K562 (cell line): ENCODE results near the gene PPP4R1. TPM values are rescaled to one million over a fixed set of nuclear protein-coding genes. Genes with fewer than 3 reads are reported as not detected.
A peak's percentile ranks its signal among the peaks of the same experiment; 100 is the strongest.

Experiments used
- ATAC-seq: fragments of 200-7000 bp; cut with Tn5 transposase; 3 replicates; pipeline ENCODE4 v1.9.1; 2020; ENCODE audit warnings: moderate library complexity
- BruUV-seq: library from RNA; stranded (reverse); fragments of 400-500 nt; replicated peaks from 2 replicates; lab custom pipeline; 2021; lab: Mats Ljungman, UMichigan
- CTCF ChIA-PET: fragments of 300-600 bp; formaldehyde crosslinking; extraction: SDS; loops from one replicate; lab custom pipeline; 2021; ENCODE audit warnings: low intra/inter-chr PET ratio; lab: Yijun Ruan, JAX
- POLR2A ChIA-PET: fragments of 300-600, 350-650 bp; sonication (Branson Sonifier 250); formaldehyde crosslinking; extraction: SDS; loops from one replicate; lab custom pipeline; 2021; ENCODE audit warnings: antibody characterized with exemption, inconsistent platforms; lab: Yijun Ruan, JAX
- DNase-seq, 4 experiments: peaks; one replicate each; pipeline versions ENCODE4 v3.0.0 to v3.0.0-alpha.2; 2011 to 2018; ENCODE audit warnings: low spot score in 3 of 4, mixed read lengths in 3 of 4; ENCODE audit errors: extremely low read depth in 1 of 4
- FAIRE-seq: peaks from 2 replicates; lab custom pipeline; 2011; peaks lifted over from hg19 to GRCh38; lab: Jason Lieb, UNC
- H2AFZ ChIP-seq: 2 replicates; pipeline ENCODE4 v1.6.0; 2011; ENCODE audit warnings: low read depth, low read length, control low read depth, inconsistent platforms
- H3K27ac ChIP-seq: fragments of 200-600 bp; 3 replicates; pipeline ENCODE4 v1.8.0; 2011; ENCODE audit warnings: low read depth, mild to moderate bottlenecking, control low read depth, inconsistent platforms, low read length, moderate library complexity, mixed read lengths; ENCODE audit errors: extremely low read depth
- H3K27me3 ChIP-seq, 2 experiments: fragments of 300-600 bp in 1 of 2; 2 replicates in 1 of 2; 3 replicates in 1 of 2; pipeline versions ENCODE4 v1.6.0 to v1.8.0; 2011; ENCODE audit warnings: inconsistent platforms in 2 of 2, low read length in 2 of 2, mild to moderate bottlenecking in 1 of 2, mixed read lengths in 1 of 2, moderate library complexity in 1 of 2; ENCODE audit not compliant: control insufficient read depth in 2 of 2, insufficient read depth in 2 of 2
- H3K36me3 ChIP-seq: fragments of 300-600 bp; 3 replicates; pipeline ENCODE4 v1.8.0; 2011; ENCODE audit warnings: mild to moderate bottlenecking, low read length, inconsistent platforms; ENCODE audit not compliant: control insufficient read depth, insufficient read depth
- H3K4me1 ChIP-seq, 2 experiments: fragments of 200-600 bp in 1 of 2; replicated peaks in 1 of 2; 2 replicates in 1 of 2; 3 replicates in 1 of 2; pipeline versions ENCODE4 v1.5.1 to v1.8.0; 2011; ENCODE audit warnings: inconsistent platforms in 2 of 2, low read length in 2 of 2, mild to moderate bottlenecking in 1 of 2, mixed read lengths in 1 of 2, moderate library complexity in 1 of 2; ENCODE audit not compliant: control insufficient read depth in 2 of 2, insufficient read depth in 2 of 2
- H3K4me2 ChIP-seq: 2 replicates; pipeline ENCODE4 v1.6.1; 2011; ENCODE audit warnings: low read length, control low read depth, inconsistent platforms, mixed read lengths; ENCODE audit not compliant: insufficient read depth
- H3K4me3 ChIP-seq: fragments of 200-600 bp; sonication (generic), shearing (Covaris generic); 2 replicates; pipeline ENCODE4 v1.5.1; 2016; ENCODE audit warnings: control low read depth, inconsistent platforms
- H3K79me2 ChIP-seq: fragments of 200-600 bp; 3 replicates; pipeline ENCODE4 v1.8.0; 2011; ENCODE audit warnings: low read length, inconsistent platforms; ENCODE audit not compliant: control insufficient read depth, insufficient read depth
- H3K9ac ChIP-seq, 2 experiments: 2 replicates each; pipeline versions ENCODE4 v1.6.0 to v1.6.1; 2011; ENCODE audit warnings: low read depth in 2 of 2, low read length in 2 of 2, control low read depth in 1 of 2, inconsistent platforms in 1 of 2, mild to moderate bottlenecking in 1 of 2, mixed read lengths in 1 of 2; ENCODE audit not compliant: insufficient read depth in 1 of 2
- H3K9me1 ChIP-seq: one replicate; pipeline ENCODE4 v1.6.0; 2011; ENCODE audit warnings: inconsistent platforms, mild to moderate bottlenecking, low read length, moderate library complexity; ENCODE audit not compliant: control insufficient read depth, insufficient read depth
- H3K9me3 ChIP-seq: replicated peaks from 2 replicates; pipeline ENCODE4 v1.5.1; 2011; ENCODE audit warnings: low read depth, low read length, inconsistent platforms; ENCODE audit not compliant: control insufficient read depth, insufficient read depth
- H4K20me1 ChIP-seq: replicated peaks from 2 replicates; pipeline ENCODE4 v1.6.1; 2011; ENCODE audit warnings: low read length, inconsistent platforms, mixed read lengths; ENCODE audit not compliant: control insufficient read depth, insufficient read depth
- ARID1B ChIP-seq: fragments of 450-650 bp; IDR thresholded peaks from 2 replicates; pipeline ENCODE4 v1.6.1; 2016; ENCODE audit warnings: antibody characterized with exemption, mild to moderate bottlenecking, inconsistent platforms
- HDAC6 ChIP-seq: IDR thresholded peaks from 2 replicates; pipeline ENCODE4 v1.6.1; 2012; ENCODE audit warnings: low read depth, mild to moderate bottlenecking, control low read depth, inconsistent platforms, low read length, moderate library complexity
- NFATC3 ChIP-seq: fragments of 450-650 bp; IDR thresholded peaks from 2 replicates; pipeline ENCODE4 v1.6.1; 2017; ENCODE audit warnings: mild to moderate bottlenecking
- NONO ChIP-seq, 2 experiments: fragments of 200-400 bp in 1 of 2; fragments of 450-650 bp in 1 of 2; formaldehyde crosslinking in 1 of 2; IDR thresholded peaks; 2 replicates each; pipeline ENCODE4 v1.6.1; 2017; ENCODE audit warnings: low read depth in 2 of 2, mild to moderate bottlenecking in 2 of 2, moderate library complexity in 2 of 2, low read length in 1 of 2
- PCBP1 ChIP-seq: fragments of 200-400 bp; formaldehyde crosslinking; IDR thresholded peaks from 2 replicates; pipeline ENCODE4 v1.6.1; 2018; ENCODE audit warnings: mild to moderate bottlenecking, low read depth, low read length; ENCODE audit not compliant: poor library complexity, severe bottlenecking
- SMAD1 ChIP-seq: fragments of 150-350 bp; IDR thresholded peaks from 2 replicates; pipeline ENCODE4 v1.6.1; 2014; ENCODE audit warnings: low read length, low read depth; ENCODE audit not compliant: partially characterized antibody
- SMAD2 ChIP-seq: fragments of 150-350 bp; IDR thresholded peaks from 2 replicates; pipeline ENCODE4 v1.6.1; 2014; ENCODE audit warnings: low read depth, mild to moderate bottlenecking, low read length
- TAL1 ChIP-seq: fragments of 450-650 bp; IDR thresholded peaks from 2 replicates; pipeline ENCODE4 v1.6.1; 2016; ENCODE audit warnings: mild to moderate bottlenecking
- THRAP3 ChIP-seq: fragments of 450-650 bp; IDR thresholded peaks from 2 replicates; pipeline ENCODE4 v1.6.1; 2016; ENCODE audit warnings: mild to moderate bottlenecking, inconsistent platforms, borderline replicate concordance
- ZNF431 ChIP-seq: sonication (generic); formaldehyde crosslinking; IDR thresholded peaks from 2 replicates; pipeline ENCODE4 v1.8.0; 2022; ENCODE audit warnings: mild to moderate bottlenecking, missing genetic modification reagents
- ZNF445 ChIP-seq: fragments of 250-450 bp; sonication (Bioruptor Pico); IDR thresholded peaks from 2 replicates; pipeline ENCODE4 v1.4.0; 2020; ENCODE audit warnings: low read depth, mild to moderate bottlenecking, moderate library complexity
- ZNF561 ChIP-seq: fragments of 450-650 bp; formaldehyde crosslinking; conservative IDR thresholded peaks from 2 replicates; pipeline ENCODE4 v1.4.0; 2020; ENCODE audit warnings: mild to moderate bottlenecking, moderate library complexity
- WGBS: fragments of 100-300 bp; shearing (Covaris generic); methylation state at CpG from one replicate; pipeline ENCODE4 v1.1.6; 2016; ENCODE audit warnings: low coverage, mixed read lengths; ENCODE audit not compliant: insufficient coverage; ENCODE audit errors: missing lambda C conversion rate; 5-methylcytosine and 5-hydroxymethylcytosine counted together
- in situ Hi-C: fragments of 300-500 bp; cut with MboI; formaldehyde crosslinking; loops from 4 replicates; pipeline ENCODE4 v1.15.0; 2018; ENCODE audit warnings: inconsistent platforms, mixed read lengths
- intact Hi-C: fragments of 100-400 bp; cut with micrococcal nuclease; formaldehyde crosslinking; loops from 2 replicates; pipeline ENCODE4 v1.14.2; 2022
- polyA plus RNA-seq, 8 experiments: library from polyadenylated mRNA; depleted of rRNA in 4 of 8; stranded (reverse) in 5 of 8; unstranded in 3 of 8; fragments of >200 nt; fragmentation: Nextera tagmentation in 2 of 8; fragmentation: Illumina TruSeq in 1 of 8; extraction: Ambion mirVana in 2 of 8; extraction: Trizol in 1 of 8; gene quantifications; 2 replicates each; pipeline versions ENCODE4 v1.2.1 to v1.2.3, GENCODE V29; 2011 to 2014; ENCODE audit warnings: inconsistent platforms in 1 of 8, missing spikeins in 1 of 8
- total RNA-seq, 7 experiments: library from RNA; depleted of rRNA in 6 of 7; stranded (reverse); fragments of >200 nt in 6 of 7; fragmentation: Illumina TruSeq in 2 of 7; extraction: Trizol in 2 of 7; gene quantifications; 2 replicates each; pipeline versions ENCODE4 v1.2.1 to v1.2.3, GENCODE V29; 2011 to 2021; ENCODE audit warnings: low replicate concordance in 1 of 7
- TF ChIP-seq, protein P1 (sequence below): IDR thresholded peaks from 2 replicates; pipeline ENCODE4 v1.6.1; 2014; ENCODE audit warnings: antibody characterized with exemption
- TF ChIP-seq, protein P2 (sequence below): sonication (generic); formaldehyde crosslinking; IDR thresholded peaks from 2 replicates; pipeline ENCODE4 v1.8.1; 2023; ENCODE audit warnings: mild to moderate bottlenecking, missing genetic modification reagents

PPP4R1 gene
- total and polyA plus RNA-seq, 9 of the 15 experiments (the other 6 are each of a cell fraction or from before 2014, with no cell fraction given): 23.5 to 136 (median 84.5) TPM

DNA sequence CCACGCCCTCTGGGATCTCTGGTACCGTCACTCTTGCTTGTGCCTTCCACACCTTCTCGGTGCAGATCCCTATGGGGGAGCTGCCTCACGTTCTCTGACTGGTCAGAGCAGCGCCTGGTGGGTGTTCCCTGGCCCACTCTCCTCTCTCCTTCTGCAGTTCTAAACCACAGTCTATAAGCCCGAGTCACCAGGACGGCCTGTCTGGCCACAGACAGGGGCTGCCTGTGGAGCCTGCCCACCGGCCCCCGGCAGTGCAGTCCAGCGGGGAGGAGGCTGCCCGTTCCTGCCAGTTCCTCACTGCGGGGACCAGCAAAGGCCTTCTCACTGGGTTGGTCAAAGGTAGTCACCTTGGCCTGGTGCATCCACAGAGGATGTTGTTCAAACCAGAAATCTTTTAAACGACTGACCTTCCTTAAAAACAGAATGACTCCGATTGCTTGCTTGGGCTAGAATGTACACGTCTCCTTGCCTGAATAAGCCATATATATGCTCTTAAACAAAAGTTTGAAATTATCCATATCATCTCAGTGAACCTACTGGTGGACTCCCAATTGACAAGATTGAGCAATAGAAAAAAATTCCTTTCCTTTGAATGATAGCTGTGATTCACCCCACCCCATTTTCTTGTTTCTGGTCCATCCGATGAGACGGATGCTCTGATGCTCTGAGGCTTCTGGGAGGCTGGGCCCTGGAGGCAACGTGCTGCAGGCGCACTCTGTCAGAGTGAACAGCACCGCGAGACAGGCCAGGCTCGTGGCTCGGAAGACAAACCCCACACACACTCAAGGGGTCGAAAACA, 77.8 kb downstream of the PPP4R1 start:
- FAIRE-seq (no peak), DNase-seq (no peak), ATAC-seq (no peak)
- H3K27ac ChIP-seq: no peak overlapping the region
- no peak overlapping the region for H2AFZ ChIP-seq
- no peak for TF ChIP-seq NFATC3
- no peak for TF ChIP-seq ZNF431 (CRISPR knock-in tag)
- no peak for TF ChIP-seq PCBP1
- TF ChIP-seq SMAD2: no peak
- TF ChIP-seq TAL1: no peak
- TF ChIP-seq HDAC6: no peak
- TF ChIP-seq, protein P1, sequence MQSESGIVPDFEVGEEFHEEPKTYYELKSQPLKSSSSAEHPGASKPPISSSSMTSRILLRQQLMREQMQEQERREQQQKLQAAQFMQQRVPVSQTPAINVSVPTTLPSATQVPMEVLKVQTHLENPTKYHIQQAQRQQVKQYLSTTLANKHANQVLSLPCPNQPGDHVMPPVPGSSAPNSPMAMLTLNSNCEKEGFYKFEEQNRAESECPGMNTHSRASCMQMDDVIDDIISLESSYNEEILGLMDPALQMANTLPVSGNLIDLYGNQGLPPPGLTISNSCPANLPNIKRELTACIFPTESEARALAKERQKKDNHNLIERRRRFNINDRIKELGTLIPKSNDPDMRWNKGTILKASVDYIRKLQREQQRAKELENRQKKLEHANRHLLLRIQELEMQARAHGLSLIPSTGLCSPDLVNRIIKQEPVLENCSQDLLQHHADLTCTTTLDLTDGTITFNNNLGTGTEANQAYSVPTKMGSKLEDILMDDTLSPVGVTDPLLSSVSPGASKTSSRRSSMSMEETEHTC: no peak
- no peak for TF ChIP-seq ZNF445 (CRISPR knock-in tag)
- TF ChIP-seq SMAD1: no peak
- TF ChIP-seq ZNF561 (CRISPR knock-in tag): no peak
- TF ChIP-seq, protein P2, sequence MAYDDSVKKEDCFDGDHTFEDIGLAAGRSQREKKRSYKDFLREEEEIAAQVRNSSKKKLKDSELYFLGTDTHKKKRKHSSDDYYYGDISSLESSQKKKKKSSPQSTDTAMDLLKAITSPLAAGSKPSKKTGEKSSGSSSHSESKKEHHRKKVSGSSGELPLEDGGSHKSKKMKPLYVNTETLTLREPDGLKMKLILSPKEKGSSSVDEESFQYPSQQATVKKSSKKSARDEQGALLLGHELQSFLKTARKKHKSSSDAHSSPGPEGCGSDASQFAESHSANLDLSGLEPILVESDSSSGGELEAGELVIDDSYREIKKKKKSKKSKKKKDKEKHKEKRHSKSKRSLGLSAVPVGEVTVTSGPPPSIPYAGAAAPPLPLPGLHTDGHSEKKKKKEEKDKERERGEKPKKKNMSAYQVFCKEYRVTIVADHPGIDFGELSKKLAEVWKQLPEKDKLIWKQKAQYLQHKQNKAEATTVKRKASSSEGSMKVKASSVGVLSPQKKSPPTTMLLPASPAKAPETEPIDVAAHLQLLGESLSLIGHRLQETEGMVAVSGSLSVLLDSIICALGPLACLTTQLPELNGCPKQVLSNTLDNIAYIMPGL: no peak
- TF ChIP-seq NONO (IDR thresholded peaks at IDR 0.05; ENCODE audit: low read depth in 2 of 2, low read length in 1 of 2): no peak
- TF ChIP-seq ARID1B: no peak
- TF ChIP-seq THRAP3: no peak
- peaks cover 0 to 1% of the 10 kb centered on the region in 2 experiments; a peak in 1 of 5 replicates for H3K4me1 ChIP-seq
- no peak overlapping the region for H3K9ac ChIP-seq
- H3K79me2 ChIP-seq: no peaks in the 10 kb centered on the region
- no peak overlapping the region for H3K4me2 ChIP-seq
- no peaks in the 10 kb centered on the region; the same call in 1 of the 2 replicates for H4K20me1 ChIP-seq
- WGBS: 91% methylated on average over 18 of the region's 24 CpGs
- ChIA-PET POLR2A (interaction anchor here (1.2 kb wide), 1 partner anchor 16 kb away, joined by 4 read pairs; no protein-coding TSS in a partner anchor), CTCF (no interaction called here)
- intact Hi-C loops (no loop called here), in situ Hi-C loops (no loop called here)
- H3K27me3 ChIP-seq: no peaks in the 10 kb centered on the region
- TSS peak; percentile 22 for BruUV-seq
- H3K4me3 ChIP-seq: no peak overlapping the region
- H3K9me1 ChIP-seq: no peaks in the 10 kb centered on the region
- H3K36me3 ChIP-seq: peaks cover 64% of the 10 kb centered on the region; the same call in 2 of the 3 replicates
- H3K9me3 ChIP-seq: no peaks in the 10 kb centered on the region
